Measurements from ENCODE around the gene SCARB1.

DNA sequence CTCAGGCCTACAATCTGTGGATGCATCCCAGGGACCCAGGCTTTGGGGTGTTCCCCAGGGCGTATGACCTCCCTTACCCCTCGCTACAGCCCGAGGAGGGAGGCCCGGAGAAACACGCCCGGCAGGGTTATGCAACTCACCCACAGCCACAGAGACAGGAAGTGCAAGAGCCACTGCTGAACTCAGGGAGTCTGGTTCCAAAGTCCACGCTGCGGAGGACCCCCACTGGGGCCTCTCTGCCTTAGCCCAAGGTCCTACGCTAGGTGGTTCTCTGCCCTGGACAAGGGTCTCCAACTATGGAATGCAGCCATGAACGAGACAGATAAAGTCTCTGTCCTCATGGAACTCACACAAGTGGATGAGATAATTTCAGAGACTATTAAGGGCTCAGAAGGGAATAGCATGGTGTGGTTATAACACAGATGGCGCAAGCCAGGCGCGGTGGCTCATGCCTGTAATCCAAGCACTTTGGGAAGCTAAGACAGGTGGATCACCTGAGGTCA, 11.3 kb downstream of the SCARB1 start:
- TF ChIP-seq, protein P1, sequence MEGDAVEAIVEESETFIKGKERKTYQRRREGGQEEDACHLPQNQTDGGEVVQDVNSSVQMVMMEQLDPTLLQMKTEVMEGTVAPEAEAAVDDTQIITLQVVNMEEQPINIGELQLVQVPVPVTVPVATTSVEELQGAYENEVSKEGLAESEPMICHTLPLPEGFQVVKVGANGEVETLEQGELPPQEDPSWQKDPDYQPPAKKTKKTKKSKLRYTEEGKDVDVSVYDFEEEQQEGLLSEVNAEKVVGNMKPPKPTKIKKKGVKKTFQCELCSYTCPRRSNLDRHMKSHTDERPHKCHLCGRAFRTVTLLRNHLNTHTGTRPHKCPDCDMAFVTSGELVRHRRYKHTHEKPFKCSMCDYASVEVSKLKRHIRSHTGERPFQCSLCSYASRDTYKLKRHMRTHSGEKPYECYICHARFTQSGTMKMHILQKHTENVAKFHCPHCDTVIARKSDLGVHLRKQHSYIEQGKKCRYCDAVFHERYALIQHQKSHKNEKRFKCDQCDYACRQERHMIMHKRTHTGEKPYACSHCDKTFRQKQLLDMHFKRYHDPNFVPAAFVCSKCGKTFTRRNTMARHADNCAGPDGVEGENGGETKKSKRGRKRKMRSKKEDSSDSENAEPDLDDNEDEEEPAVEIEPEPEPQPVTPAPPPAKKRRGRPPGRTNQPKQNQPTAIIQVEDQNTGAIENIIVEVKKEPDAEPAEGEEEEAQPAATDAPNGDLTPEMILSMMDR (IDR thresholded peaks at IDR 0.05; ENCODE audit: low read length), result no peak
- no peak for TF ChIP-seq EZH2 (optimal IDR thresholded peaks at IDR 0.05; ENCODE audit: low read depth, low read length)
